GM23338 (cell line): Measurements from ENCODE around the gene MRPL2. TPM values are rescaled to one million over a fixed set of nuclear protein-coding genes. Genes with fewer than 3 reads are reported as not detected.

Experiments
- EZH2 ChIP-seq: fragments of 200-600 bp; sonication (generic); IDR thresholded peaks from one replicate; pipeline ENCODE4 v1.8.0; 2017; ENCODE audit warnings: antibody characterized with exemption, mild to moderate bottlenecking, low read depth; ENCODE audit not compliant: unreplicated experiment
- STAT1 ChIP-seq: IDR thresholded peaks from one replicate; pipeline ENCODE4 v1.6.1; 2016; ENCODE audit warnings: antibody characterized with exemption; ENCODE audit not compliant: unreplicated experiment
- polyA plus RNA-seq: library from polyadenylated mRNA; unstranded; fragments of >200 nt; fragmentation: Nextera tagmentation; extraction: Ambion mirVana; gene quantifications from 2 replicates; pipeline ENCODE4 v1.2.1, GENCODE V29; 2016
- total RNA-seq: library from RNA; depleted of rRNA; stranded (reverse); fragments of >200 nt; shearing (Covaris generic); gene quantifications from 2 replicates; pipeline ENCODE4 v1.2.3, GENCODE V29; 2014
- TF ChIP-seq, protein P1 (sequence below): fragments of 250-450 bp; sonication (Bioruptor Pico); IDR thresholded peaks from 2 replicates; pipeline ENCODE4 v1.5.0; 2020; ENCODE audit warnings: mild to moderate bottlenecking, moderate library complexity
- TF ChIP-seq, protein P2 (sequence below): IDR thresholded peaks from one replicate; pipeline ENCODE4 v1.6.1; 2018; ENCODE audit warnings: antibody characterized with exemption; ENCODE audit not compliant: unreplicated experiment
- TF ChIP-seq, protein P3 (sequence below): IDR thresholded peaks from 2 replicates; pipeline ENCODE4 v1.6.1; 2016; ENCODE audit warnings: antibody characterized with exemption

Gene MRPL2
- total and polyA plus RNA-seq, 2 experiments from 2014 or later: 32.3 to 128 TPM

DNA sequence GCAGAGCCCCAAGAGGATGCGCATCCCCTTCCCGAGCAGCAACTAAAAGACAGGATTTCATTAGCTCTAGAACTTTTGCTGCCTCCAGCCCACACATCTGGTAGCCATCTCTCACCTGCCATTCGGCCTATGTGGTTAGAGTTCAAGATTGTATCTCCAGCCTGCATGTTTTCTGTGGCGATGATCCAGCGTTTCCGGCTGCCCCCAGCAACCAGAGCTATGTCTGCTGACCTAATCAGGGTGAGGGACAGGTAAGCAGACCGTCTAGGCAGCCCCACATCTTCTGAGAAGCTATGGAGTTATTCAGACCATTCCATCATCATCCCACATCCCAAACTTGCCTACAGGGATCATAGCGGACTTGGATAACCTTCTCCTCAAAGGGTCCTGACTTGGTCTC, 3.3 kb downstream of the MRPL2 start (continued):
- TF ChIP-seq, protein P1, sequence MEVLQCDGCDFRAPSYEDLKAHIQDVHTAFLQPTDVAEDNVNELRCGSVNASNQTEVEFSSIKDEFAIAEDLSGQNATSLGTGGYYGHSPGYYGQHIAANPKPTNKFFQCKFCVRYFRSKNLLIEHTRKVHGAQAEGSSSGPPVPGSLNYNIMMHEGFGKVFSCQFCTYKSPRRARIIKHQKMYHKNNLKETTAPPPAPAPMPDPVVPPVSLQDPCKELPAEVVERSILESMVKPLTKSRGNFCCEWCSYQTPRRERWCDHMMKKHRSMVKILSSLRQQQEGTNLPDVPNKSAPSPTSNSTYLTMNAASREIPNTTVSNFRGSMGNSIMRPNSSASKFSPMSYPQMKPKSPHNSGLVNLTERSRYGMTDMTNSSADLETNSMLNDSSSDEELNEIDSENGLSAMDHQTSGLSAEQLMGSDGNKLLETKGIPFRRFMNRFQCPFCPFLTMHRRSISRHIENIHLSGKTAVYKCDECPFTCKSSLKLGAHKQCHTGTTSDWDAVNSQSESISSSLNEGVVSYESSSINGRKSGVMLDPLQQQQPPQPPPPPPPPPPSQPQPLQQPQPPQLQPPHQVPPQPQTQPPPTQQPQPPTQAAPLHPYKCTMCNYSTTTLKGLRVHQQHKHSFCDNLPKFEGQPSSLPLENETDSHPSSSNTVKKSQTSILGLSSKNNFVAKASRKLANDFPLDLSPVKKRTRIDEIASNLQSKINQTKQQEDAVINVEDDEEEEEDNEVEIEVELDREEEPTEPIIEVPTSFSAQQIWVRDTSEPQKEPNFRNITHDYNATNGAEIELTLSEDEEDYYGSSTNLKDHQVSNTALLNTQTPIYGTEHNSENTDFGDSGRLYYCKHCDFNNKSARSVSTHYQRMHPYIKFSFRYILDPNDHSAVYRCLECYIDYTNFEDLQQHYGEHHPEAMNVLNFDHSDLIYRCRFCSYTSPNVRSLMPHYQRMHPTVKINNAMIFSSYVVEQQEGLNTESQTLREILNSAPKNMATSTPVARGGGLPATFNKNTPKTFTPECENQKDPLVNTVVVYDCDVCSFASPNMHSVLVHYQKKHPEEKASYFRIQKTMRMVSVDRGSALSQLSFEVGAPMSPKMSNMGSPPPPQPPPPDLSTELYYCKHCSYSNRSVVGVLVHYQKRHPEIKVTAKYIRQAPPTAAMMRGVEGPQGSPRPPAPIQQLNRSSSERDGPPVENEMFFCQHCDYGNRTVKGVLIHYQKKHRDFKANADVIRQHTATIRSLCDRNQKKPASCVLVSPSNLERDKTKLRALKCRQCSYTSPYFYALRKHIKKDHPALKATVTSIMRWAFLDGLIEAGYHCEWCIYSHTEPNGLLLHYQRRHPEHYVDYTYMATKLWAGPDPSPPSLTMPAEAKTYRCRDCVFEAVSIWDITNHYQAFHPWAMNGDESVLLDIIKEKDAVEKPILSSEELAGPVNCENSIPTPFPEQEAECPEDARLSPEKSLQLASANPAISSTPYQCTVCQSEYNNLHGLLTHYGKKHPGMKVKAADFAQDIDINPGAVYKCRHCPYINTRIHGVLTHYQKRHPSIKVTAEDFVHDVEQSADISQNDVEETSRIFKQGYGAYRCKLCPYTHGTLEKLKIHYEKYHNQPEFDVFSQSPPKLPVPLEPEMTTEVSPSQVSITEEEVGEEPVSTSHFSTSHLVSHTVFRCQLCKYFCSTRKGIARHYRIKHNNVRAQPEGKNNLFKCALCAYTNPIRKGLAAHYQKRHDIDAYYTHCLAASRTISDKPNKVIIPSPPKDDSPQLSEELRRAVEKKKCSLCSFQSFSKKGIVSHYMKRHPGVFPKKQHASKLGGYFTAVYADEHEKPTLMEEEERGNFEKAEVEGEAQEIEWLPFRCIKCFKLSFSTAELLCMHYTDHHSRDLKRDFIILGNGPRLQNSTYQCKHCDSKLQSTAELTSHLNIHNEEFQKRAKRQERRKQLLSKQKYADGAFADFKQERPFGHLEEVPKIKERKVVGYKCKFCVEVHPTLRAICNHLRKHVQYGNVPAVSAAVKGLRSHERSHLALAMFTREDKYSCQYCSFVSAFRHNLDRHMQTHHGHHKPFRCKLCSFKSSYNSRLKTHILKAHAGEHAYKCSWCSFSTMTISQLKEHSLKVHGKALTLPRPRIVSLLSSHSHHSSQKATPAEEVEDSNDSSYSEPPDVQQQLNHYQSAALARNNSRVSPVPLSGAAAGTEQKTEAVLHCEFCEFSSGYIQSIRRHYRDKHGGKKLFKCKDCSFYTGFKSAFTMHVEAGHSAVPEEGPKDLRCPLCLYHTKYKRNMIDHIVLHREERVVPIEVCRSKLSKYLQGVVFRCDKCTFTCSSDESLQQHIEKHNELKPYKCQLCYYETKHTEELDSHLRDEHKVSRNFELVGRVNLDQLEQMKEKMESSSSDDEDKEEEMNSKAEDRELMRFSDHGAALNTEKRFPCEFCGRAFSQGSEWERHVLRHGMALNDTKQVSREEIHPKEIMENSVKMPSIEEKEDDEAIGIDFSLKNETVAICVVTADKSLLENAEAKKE: no peak
- no peak for TF ChIP-seq STAT1
- no peak for TF ChIP-seq EZH2
- TF ChIP-seq, protein P2, sequence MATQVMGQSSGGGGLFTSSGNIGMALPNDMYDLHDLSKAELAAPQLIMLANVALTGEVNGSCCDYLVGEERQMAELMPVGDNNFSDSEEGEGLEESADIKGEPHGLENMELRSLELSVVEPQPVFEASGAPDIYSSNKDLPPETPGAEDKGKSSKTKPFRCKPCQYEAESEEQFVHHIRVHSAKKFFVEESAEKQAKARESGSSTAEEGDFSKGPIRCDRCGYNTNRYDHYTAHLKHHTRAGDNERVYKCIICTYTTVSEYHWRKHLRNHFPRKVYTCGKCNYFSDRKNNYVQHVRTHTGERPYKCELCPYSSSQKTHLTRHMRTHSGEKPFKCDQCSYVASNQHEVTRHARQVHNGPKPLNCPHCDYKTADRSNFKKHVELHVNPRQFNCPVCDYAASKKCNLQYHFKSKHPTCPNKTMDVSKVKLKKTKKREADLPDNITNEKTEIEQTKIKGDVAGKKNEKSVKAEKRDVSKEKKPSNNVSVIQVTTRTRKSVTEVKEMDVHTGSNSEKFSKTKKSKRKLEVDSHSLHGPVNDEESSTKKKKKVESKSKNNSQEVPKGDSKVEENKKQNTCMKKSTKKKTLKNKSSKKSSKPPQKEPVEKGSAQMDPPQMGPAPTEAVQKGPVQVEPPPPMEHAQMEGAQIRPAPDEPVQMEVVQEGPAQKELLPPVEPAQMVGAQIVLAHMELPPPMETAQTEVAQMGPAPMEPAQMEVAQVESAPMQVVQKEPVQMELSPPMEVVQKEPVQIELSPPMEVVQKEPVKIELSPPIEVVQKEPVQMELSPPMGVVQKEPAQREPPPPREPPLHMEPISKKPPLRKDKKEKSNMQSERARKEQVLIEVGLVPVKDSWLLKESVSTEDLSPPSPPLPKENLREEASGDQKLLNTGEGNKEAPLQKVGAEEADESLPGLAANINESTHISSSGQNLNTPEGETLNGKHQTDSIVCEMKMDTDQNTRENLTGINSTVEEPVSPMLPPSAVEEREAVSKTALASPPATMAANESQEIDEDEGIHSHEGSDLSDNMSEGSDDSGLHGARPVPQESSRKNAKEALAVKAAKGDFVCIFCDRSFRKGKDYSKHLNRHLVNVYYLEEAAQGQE: no peak
- TF ChIP-seq, protein P3, sequence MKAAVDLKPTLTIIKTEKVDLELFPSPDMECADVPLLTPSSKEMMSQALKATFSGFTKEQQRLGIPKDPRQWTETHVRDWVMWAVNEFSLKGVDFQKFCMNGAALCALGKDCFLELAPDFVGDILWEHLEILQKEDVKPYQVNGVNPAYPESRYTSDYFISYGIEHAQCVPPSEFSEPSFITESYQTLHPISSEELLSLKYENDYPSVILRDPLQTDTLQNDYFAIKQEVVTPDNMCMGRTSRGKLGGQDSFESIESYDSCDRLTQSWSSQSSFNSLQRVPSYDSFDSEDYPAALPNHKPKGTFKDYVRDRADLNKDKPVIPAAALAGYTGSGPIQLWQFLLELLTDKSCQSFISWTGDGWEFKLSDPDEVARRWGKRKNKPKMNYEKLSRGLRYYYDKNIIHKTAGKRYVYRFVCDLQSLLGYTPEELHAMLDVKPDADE: no peak
